ENCODE results near the gene CEP72.

DNA sequence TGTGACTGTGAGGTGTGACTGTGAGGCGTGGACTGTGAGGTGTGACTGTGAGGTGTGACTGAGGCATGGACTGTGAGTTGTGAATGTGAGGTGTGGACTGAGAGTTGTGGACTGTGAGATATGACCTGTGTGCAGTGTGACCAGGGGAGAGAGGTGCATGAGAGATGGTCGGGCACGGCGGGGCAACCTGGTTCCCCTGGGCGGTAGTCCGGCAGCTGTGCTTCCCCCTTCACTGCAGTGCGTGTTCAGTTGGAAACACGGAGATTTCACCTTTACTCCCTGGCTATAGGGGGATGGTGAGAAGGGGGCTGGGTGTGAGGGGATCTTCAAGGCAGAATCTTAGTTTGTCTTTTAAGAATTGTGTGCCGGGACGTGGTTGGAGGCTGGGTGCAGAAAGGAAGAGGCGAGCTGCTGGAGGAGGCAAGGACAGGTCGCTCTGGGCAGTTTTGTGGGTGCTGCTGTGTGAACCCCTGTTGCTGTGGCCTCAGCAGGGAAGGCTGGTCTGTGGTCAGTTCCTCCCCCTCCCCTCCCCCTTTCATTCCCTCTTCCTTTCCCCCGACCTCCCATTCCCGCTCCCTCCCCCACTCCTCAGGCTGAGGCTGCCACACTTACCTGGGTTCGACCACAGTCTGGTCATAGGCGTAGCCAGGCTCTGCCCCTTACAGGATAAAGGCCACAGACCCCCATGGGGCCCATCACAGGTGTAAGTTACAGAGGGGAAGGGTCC lies 39.3 kb downstream of the CEP72 start:
- no peak for TF ChIP-seq CTCF (IDR thresholded peaks at IDR 0.05)
- no peak for TF ChIP-seq POLR2AphosphoS5 (IDR thresholded peaks at IDR 0.05)
- TF ChIP-seq POLR2A (IDR thresholded peaks at IDR 0.05) = no peak

All from breast epithelium (tissue), 3 donors.